Karpas-422 (cell line): Measurements from ENCODE around the gene PWWP2B. TPM values are rescaled to one million over a fixed set of nuclear protein-coding genes. Genes with fewer than 3 reads are reported as not detected.
"Not testable (repeated sequence)": the region's sequence is repeated elsewhere in the genome, so short reads cannot be mapped to it uniquely, and the experiment has no call there.

ENCODE experiments used
- DNase-seq: peaks from one replicate; pipeline ENCODE4 v3.0.0-alpha.2; 2015
- H2AFZ ChIP-seq: fragments of 200-600 bp; sonication (generic); 2 replicates; pipeline ENCODE4 v1.6.1; 2014; ENCODE audit warnings: antibody characterized with exemption, low read length, mixed read lengths
- H3K27ac ChIP-seq: fragments of 200-600 bp; sonication (generic); 2 replicates; pipeline ENCODE4 v1.5.1; 2014; ENCODE audit warnings: mild to moderate bottlenecking, low read length, moderate library complexity
- H3K27me3 ChIP-seq: fragments of 200-600 bp; sonication (generic); 2 replicates; pipeline ENCODE4 v1.6.1; 2014; ENCODE audit warnings: low read length, mixed read lengths
- H3K36me3 ChIP-seq: fragments of 200-600 bp; sonication (generic); 2 replicates; pipeline ENCODE4 v1.6.1; 2014; ENCODE audit warnings: low read length, mixed read lengths; ENCODE audit not compliant: insufficient read depth
- H3K4me1 ChIP-seq: fragments of 200-600 bp; sonication (generic); 2 replicates; pipeline ENCODE4 v1.6.1; 2014; ENCODE audit warnings: mild to moderate bottlenecking, low read length, mixed read lengths
- H3K4me2 ChIP-seq: fragments of 200-600 bp; sonication (generic); 2 replicates; pipeline ENCODE4 v1.6.1; 2014; ENCODE audit warnings: low read length, low read depth, mild to moderate bottlenecking; ENCODE audit not compliant: poor library complexity, severe bottlenecking
- H3K4me3 ChIP-seq: fragments of 200-600 bp; sonication (generic); 2 replicates; pipeline ENCODE4 v1.5.1; 2014; ENCODE audit warnings: mild to moderate bottlenecking, antibody characterized with exemption, low read length, mixed read lengths
- H3K79me2 ChIP-seq: fragments of 200-600 bp; sonication (generic); 2 replicates; pipeline ENCODE4 v1.6.1; 2014; ENCODE audit warnings: mild to moderate bottlenecking, low read length, mixed read lengths
- H3K9ac ChIP-seq: fragments of 200-600 bp; sonication (generic); 2 replicates; pipeline ENCODE4 v1.6.0; 2014; ENCODE audit warnings: low read length
- H3K9me2 ChIP-seq: fragments of 200-600 bp; sonication (generic), shearing (Covaris generic); replicated peaks from 2 replicates; pipeline ENCODE4 v1.6.0; 2014; ENCODE audit warnings: mild to moderate bottlenecking, low read length, moderate library complexity; ENCODE audit not compliant: insufficient read depth
- H3K9me3 ChIP-seq: fragments of 300-700, 200-600 bp; sonication (generic); 2 replicates; pipeline ENCODE4 v1.6.1; 2014; ENCODE audit warnings: low read length, mixed read lengths
- H4K20me1 ChIP-seq: fragments of 200-600 bp; sonication (generic); 2 replicates; pipeline ENCODE4 v1.6.1; 2014; ENCODE audit warnings: mild to moderate bottlenecking, antibody characterized with exemption, low read length, low read depth; ENCODE audit not compliant: insufficient read depth
- total RNA-seq: library from RNA; depleted of rRNA; stranded (reverse); fragments of >200 nt; shearing (Covaris generic); gene quantifications from 2 replicates; pipeline ENCODE4 v1.2.3, GENCODE V29; 2014; ENCODE audit warnings: low replicate concordance; rRNA removed

The PWWP2B gene
- 1.4 and 3.7 TPM in 2 replicates for total RNA-seq

DNA sequence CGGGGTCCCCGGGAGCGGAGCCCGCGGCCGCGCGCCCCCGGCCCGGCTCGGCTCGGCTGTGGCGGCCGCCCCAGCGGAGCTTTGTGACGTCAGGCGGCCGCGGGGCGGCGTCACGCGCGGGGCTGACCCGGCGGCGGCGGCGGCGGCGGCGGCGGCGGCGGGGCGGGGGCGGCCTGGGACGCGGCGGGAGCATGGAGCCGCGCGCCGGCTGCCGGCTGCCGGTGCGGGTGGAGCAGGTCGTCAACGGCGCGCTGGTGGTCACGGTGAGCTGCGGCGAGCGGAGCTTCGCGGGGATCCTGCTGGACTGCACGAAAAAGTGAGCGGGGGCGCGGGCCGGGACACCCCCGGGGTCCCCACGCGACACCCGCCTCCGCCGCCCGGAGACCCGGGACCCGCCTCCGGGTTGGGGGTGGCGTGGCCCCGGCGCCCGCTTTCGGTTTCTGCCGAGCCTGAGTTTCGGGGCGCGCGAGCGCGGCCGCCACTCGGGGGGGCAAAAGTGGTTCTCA lies at the start of gene PWWP2B:
Gene PWWP2B (plus strand): TSS at position 165 of the 506 bp plus-strand sequence. CDS start 27 bp downstream, at position 192.
- H3K4me3 ChIP-seq = peak within 1 kb of the TSS; percentile 71
- peak within 1 kb of the TSS; percentile 3; the same call in 1 of the 2 replicates for H3K27ac ChIP-seq
- no peaks in the 10 kb centered on the region for H3K9me3 ChIP-seq
- H3K36me3 ChIP-seq = no peaks in the 10 kb centered on the region
- H3K4me1 ChIP-seq = peaks cover 20% of the 10 kb centered on the region
- H3K79me2 ChIP-seq = no peaks in the 10 kb centered on the region
- DNase-seq = no peak
- H3K9ac ChIP-seq = peak within 1 kb of the TSS; percentile 65
- H2AFZ ChIP-seq = peak within 1 kb of the TSS; percentile 84; the same call in 1 of the 2 replicates
- no peaks in the 10 kb centered on the region for H3K9me2 ChIP-seq
- peaks cover 12% of the 10 kb centered on the region; the same call in 1 of the 2 replicates for H4K20me1 ChIP-seq
- peak within 1 kb of the TSS; percentile 69 for H3K4me2 ChIP-seq
- no peaks in the 10 kb centered on the region for H3K27me3 ChIP-seq

DNA sequence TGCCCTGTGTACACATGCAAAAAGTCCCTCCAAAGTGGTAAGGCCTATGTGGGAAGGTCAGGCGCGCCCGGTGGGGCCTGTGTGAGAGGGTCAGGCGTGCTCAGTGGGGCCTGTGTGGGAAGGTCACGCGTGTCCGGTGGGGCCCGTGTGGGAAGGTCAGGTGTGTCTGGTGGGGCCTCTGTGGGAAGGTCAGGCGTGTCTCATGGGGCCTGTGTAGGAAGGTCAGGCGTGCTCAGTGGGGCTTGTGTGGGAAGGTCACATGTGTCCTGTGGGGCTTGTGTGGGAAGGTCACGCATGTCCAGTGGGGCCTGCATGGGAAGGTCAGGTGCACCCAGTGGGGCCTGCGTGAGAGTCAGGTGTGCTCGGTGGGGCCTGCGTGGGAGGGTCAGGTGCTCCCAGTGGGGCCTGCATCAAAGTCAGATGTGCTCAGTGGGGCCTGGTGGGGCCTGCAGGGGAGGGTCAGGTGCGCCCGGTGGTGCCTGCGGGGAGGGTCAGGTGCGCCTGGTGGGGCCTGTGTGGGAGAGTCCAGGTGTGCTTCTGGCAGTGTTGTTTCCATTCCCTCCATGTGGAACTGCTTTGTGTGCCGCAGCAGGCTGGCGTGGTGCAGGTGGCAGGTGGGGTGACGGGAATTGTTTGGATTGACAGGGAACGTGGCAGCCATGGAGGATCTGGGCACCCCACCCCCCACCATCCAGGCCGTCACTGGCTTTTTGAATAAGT lies 49.6 kb upstream of the PWWP2B start:
- Histone ChIP-seq H3K27me3 (no peaks in the 10 kb centered on the region), H3K9me2 (no peaks in the 10 kb centered on the region), H3K27ac (no peak overlapping the region), H3K4me2 (no peak overlapping the region), H3K9me3 (no peaks in the 10 kb centered on the region), H3K79me2 (no peaks in the 10 kb centered on the region), H3K4me3 (no peak overlapping the region), H3K4me1 (no peaks in the 10 kb centered on the region), H3K36me3 (no peaks in the 10 kb centered on the region), H2AFZ (no peak overlapping the region), H4K20me1 (no peaks in the 10 kb centered on the region), H3K9ac (no peak overlapping the region)
- DNase-seq = no peak

DNA sequence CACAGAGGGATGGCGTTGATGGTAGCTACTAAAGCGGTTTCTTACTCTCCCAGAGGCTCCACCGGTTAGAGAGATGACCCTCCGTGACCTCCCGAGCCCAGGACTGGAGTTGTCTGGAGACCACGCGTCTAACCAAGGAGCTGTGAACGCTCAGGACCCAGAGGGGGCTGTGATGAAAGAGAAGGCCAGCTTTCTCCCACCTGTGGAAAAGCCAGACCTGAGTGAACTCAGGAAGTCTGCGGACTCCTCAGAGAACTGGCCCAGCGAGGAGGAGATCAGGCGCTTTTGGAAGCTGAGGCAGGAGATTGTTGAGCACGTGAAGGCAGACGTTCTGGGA lies 49.1 kb upstream of the PWWP2B start:
- H3K36me3 ChIP-seq = no peaks in the 10 kb centered on the region
- no peak overlapping the region for H3K27ac ChIP-seq
- no peak overlapping the region for H3K9ac ChIP-seq
- no peaks in the 10 kb centered on the region for H3K79me2 ChIP-seq
- no peaks in the 10 kb centered on the region for H3K27me3 ChIP-seq
- no peak overlapping the region for H3K4me2 ChIP-seq
- no peak overlapping the region for H2AFZ ChIP-seq
- H3K4me3 ChIP-seq = no peak overlapping the region
- H3K4me1 ChIP-seq = no peaks in the 10 kb centered on the region
- no peaks in the 10 kb centered on the region for H4K20me1 ChIP-seq
- DNase-seq = no peak
- H3K9me2 ChIP-seq = no peaks in the 10 kb centered on the region
- no peaks in the 10 kb centered on the region for H3K9me3 ChIP-seq

DNA sequence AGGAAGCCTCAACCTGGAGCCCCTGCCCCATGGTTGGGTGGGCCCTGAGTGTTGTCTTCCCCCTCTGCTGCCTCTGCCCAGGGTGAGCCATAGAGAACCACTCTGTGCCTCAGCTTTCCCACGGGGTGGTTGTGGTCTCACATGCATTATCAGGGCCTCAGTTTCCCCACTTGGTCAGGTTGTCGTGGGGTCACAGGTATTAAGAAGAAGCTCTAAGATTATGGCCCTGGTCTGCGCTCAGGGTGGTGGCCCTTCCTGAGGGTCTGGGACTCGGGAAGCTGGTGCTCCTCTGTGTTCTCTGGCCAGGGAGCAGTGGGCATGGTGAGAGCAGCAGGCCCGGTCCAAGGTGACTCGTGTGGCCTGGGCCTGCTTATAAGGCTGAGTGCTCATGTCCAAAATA lies 47.2 kb upstream of the PWWP2B start:
- Histone ChIP-seq H3K27me3 (no peaks in the 10 kb centered on the region), H3K4me2 (no peak overlapping the region), H3K4me3 (no peak overlapping the region), H3K79me2 (no peaks in the 10 kb centered on the region), H3K9ac (no peak overlapping the region), H3K27ac (no peak overlapping the region), H3K9me2 (no peaks in the 10 kb centered on the region), H4K20me1 (no peaks in the 10 kb centered on the region), H3K9me3 (no peaks in the 10 kb centered on the region), H2AFZ (no peak overlapping the region), H3K4me1 (no peaks in the 10 kb centered on the region), H3K36me3 (no peaks in the 10 kb centered on the region)
- no peak for DNase-seq

DNA sequence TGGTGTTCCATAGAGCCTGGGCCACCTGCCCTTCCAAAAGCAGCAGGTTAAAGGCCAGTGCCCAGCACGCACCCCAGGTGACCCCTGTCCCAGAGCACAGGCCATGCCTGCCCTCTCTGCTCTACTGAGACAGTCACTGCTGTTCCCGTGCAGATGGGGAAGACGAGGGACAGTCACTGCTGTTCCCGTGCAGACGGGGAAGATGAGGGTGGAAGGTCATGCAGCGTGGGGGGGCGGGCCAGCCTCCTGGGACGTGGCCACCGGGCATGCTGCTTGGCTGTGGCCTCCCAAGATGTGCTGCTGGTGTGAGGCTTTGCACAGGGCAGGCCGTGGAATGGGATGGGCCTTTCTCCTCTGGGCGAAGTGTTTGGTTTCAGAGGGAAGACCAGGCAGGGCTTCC lies 46.6 kb upstream of the PWWP2B start:
- H3K4me1 ChIP-seq = no peaks in the 10 kb centered on the region
- no peaks in the 10 kb centered on the region for H3K9me2 ChIP-seq
- DNase-seq = no peak

DNA sequence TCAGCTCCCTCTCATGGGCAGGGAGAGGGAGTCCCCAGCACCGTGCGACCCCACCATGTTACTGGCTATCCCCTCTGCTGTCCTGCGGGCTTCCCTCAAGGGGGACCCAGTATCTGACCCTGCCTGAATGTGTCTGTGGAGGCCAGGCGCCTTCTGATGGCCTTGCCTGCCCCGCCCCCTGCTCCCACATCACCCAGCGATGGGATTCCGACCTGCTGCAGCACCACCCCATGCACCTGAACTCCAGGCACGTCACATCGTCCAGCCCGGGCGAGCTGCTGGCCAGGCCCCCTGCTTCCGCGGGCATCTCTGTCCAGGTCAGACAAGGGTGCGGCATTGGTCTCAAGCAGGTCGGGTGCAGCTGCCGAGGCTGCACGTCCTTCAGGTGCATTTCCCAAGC lies 46.1 kb upstream of the PWWP2B start:
- Histone ChIP-seq H3K27me3 (no peaks in the 10 kb centered on the region), H3K27ac (no peak overlapping the region), H3K9me2 (no peaks in the 10 kb centered on the region), H3K79me2 (no peaks in the 10 kb centered on the region), H4K20me1 (no peaks in the 10 kb centered on the region), H3K9ac (no peak overlapping the region), H3K9me3 (no peaks in the 10 kb centered on the region), H3K36me3 (no peaks in the 10 kb centered on the region), H3K4me1 (no peaks in the 10 kb centered on the region), H3K4me3 (no peak overlapping the region), H3K4me2 (no peak overlapping the region), H2AFZ (no peak overlapping the region)
- DNase-seq = no peak

More for the DNA sequence above, 46.6 kb upstream of the PWWP2B start:
- Histone ChIP-seq H4K20me1 (no peaks in the 10 kb centered on the region), H3K36me3 (no peaks in the 10 kb centered on the region), H3K27ac (no peak overlapping the region), H3K4me3 (no peak overlapping the region), H3K9ac (no peak overlapping the region), H3K27me3 (no peaks in the 10 kb centered on the region), H2AFZ (no peak overlapping the region), H3K4me2 (no peak overlapping the region), H3K79me2 (no peaks in the 10 kb centered on the region), H3K9me3 (no peaks in the 10 kb centered on the region)

DNA sequence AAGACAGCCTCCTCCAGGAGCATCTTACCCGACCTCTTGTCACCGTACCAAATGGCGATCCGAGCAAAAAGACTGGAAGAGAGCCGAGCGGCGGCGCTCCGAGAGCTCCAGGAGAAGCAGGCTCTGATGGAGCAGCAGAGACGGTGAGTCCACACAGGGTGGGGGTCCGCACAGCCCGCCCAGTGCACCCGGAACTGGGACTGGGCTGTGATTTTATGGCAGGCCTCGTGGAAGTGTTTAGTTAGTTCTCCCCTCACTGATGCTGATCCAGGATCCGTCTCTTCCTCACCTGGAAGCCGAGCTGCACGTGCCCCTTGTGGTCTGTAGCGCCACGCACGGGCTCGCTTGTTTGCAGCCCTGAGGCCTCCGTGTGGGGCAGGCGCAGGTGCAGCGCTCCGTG lies 45.4 kb upstream of the PWWP2B start:
- no peak overlapping the region for H3K9ac ChIP-seq
- no peaks in the 10 kb centered on the region for H3K27me3 ChIP-seq
- no peak overlapping the region for H3K4me3 ChIP-seq
- H3K27ac ChIP-seq = no peak overlapping the region
- no peaks in the 10 kb centered on the region for H3K4me1 ChIP-seq
- no peaks in the 10 kb centered on the region for H4K20me1 ChIP-seq
- no peaks in the 10 kb centered on the region for H3K9me2 ChIP-seq
- H3K9me3 ChIP-seq = no peaks in the 10 kb centered on the region
- H3K4me2 ChIP-seq = no peak overlapping the region
- DNase-seq = no peak
- no peak overlapping the region for H2AFZ ChIP-seq
- H3K36me3 ChIP-seq = no peaks in the 10 kb centered on the region
- H3K79me2 ChIP-seq = no peaks in the 10 kb centered on the region

DNA sequence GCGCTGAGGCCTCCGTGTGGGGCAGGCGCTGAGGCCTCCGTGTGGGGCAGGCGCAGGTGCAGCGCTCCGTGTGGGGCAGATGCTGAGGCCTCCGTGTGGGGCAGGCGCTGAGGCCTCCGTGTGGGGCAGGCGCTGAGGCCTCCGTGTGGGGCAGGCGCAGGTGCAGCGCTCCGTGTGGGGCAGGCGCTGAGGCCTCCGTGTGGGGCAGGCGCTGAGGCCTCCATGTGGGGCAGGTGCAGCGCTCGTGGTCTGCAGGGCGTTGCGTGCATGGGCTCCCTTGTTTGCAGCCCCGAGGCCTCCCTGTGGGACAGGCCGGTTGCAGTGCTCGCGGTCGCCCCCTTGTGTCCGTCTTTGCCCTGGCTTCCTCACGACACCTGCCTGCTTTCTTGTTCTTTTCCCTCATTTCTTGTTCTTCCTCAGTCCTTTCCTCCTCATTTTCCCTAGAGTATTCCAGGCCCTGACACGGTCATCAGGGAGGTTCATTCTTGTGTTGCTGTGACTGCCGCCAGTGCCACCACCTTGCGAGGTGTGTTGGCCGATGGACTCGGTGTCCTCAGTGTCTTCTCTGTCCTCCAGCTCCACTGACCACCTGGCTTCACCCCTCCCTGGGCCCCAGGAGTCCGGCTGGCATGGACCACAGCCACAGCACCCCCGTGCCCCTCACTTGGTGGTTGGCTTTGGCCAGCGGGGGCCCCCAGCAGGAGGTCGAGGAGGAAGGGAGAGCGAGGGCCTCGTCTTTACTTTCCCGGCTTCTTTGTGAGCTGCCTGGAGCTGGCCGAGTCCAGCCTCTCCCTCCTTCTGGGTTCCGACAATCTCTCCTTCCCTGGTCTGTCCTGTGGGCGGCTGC lies 44.3 kb upstream of the PWWP2B start:
- not testable (repeated sequence) for H3K9me3 ChIP-seq, H3K9me2 ChIP-seq, H3K9ac ChIP-seq, H3K4me3 ChIP-seq, H3K27ac ChIP-seq, H3K79me2 ChIP-seq, H3K36me3 ChIP-seq, H3K4me2 ChIP-seq, H2AFZ ChIP-seq, H4K20me1 ChIP-seq, H3K4me1 ChIP-seq, H3K27me3 ChIP-seq
- DNase-seq = peak; percentile 82
